Fibroblast of skin of left quadriceps (primary cell): ENCODE results near the gene TSPAN31.

Source experiments
- DNase-seq, 2 experiments: peaks; one replicate each; pipeline ENCODE4 v3.0.0-alpha.2; 2013; ENCODE audit warnings: low read depth in 2 of 2

Gene TSPAN31

DNA sequence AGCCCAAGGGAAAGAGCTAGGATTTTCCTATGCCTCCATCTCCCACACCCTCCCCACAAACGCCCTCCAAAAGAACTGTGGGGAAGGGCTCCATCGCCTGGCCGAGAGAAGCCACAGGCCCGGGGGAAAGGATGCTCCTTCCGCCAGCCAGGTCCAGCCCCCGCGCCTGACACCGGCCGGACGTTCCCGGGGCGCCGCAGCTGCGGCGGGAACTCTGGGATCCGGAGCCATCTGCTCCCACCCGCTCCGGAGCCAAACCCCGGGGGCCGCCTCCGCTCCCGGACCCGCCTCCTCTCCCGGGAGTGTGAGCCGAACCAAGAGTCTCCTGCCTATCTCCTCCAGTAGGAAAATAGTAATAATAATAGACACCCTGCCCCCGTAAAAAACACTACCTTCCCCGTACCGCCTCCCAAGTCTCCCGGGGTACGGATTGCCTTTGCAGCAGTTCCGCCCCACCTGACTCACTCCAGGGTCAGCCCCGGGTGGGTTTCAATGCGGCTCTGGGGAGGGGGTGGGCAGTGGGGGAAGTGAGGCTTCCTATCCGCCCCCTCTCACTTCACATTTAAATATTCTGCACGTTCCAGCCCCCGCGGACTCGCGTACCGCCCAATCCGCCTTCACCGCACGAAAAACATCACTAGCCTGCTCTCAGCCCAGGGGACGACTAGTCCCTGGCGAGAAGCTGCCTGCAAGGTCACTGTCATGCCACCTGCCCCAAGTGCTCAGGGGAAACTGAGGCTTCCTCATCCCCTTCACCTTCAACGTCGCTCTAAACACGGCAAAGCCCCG, 8.7 kb upstream of the TSPAN31 start:
- no peak for DNase-seq

DNA sequence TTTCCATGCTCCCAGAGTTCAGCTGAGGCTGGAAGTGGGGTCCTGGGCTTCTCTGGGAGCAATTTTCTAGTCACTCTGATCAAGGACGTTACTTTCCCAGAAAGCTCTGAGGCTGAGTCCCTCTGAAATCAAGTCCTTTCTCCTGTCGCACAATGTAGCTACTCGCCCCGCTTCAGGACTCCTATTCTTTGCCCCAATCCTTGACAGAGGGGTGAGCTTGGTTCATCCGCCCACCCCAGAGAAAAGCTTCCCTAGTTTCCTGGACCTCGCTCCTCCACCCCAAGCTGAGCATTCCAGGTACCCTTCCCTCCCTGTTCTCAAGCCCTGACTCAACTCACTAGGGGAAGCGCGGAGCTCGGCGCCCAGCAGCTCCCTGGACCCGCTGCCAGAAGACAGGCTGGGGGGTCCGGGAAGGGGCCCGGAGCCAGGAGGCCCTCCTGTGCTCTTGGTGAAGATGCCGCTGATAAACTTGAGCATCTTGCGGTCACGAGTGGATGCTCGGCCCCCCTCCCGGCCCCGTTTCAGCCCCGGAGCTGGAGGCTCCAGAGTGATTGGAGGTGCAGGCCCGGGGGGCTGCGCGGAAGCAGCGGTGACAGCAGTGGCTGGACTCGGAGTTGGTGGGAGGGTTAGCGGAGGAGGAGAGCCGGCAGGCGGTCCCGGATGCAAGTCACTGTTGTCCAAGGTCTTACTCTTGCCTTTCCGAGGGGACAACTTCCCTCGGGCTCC, 7.9 kb upstream of the TSPAN31 start:
- DNase-seq, result no peak

DNA sequence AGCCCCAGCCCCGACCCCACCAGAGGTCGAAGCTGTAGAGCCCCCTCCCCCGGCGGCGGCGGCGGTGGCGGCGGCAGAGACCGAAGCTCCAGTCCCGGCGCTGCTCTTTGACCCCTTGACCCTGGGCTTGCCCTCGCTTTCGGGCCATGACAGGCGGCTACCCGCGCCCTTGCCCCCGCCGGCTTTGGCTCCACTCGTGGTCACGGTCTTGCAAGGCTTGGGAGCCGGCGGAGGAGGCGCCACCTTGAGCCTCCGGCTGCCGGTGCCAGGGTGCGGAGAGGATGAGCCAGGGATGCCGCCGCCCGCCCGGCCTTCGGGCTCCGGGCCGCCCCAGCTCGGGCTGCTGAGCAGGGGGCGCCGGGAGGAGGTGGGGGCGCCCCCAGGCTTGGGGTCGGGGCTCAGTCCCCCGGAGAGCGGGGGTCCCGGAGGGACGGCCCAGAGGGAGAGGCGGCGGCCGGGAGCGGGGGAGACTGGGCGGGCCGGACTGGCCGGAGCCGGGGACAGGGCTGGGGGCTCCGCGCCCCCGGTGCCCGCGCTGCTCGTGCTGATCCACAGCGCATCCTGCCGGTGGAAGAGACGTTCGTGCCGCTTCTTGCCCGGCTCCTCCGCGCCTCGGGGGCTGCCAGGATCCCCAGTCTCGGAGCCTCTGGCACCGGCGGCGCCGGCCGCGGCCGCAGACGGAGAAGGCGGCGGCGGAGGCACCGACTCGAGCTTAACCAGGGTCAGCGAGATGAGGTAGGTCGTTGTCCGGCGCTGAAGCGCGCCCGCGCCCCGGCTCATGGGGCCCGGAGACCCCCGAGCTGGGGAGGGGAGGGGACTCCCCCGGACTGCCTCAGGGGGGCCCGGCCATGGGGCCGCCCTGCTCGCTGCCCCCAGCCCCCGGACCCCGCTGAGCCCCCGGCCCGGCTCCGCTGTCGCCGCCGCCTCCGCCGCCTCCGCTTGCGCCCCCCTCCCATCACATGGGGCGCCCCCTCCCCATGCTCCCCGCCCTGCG, 7.1 kb upstream of the TSPAN31 start:
- DNase-seq, result no peak

DNA sequence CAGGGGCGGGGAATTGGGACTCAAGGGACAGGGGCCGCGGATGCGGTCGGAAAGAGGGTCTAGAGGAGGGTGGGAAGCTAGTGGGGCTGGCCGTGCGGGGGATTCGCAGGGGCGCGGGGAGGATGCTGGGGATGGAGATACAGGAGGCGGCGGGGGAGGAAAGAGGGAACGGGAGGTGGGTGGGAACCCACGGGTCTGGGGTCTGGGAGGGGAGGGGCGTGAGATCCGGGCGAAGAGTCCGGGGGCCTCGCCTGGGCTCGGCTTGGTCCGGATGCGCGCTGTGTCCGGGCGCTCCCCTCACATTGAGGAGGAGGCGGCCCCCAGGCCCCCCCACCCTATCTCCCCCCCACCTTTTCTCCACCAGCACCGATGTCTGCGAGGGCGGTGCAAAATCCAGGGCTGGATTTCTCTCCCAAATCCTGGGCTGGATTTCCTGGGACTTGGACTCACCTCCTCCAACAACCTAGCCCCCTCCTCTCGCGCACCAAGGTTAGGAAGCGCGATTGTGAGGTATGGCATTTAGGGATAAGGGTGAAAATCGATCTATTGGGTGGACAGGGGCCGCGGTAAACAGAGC, 6.1 kb upstream of the TSPAN31 start, which contains the start of gene AGAP2:
Gene AGAP2 (minus strand): TSS at position 82 of the 577 bp plus-strand sequence. CDS start 496 bp downstream, outside the sequence.
- no peak for DNase-seq

DNA sequence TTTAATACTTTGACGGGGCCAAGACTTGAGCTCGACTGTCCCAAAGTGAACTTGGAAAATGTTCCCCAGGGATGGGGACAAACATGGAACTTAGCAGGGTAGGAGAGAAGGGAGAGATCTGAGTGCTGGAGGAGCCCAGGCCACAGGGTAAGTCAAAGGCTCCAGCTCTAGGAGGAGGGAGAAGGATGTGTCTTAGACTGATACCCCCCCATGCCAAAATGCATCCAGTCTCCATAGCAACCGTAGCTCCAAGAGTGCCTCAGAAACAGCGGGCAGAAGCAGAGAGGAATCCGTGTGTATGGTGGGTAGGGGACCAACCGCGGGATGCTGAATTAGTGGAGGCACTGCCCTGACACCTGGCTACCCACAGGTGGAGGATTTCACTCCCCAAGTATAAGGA, 5.5 kb upstream of the TSPAN31 start:
- DNase-seq, result no peak

DNA sequence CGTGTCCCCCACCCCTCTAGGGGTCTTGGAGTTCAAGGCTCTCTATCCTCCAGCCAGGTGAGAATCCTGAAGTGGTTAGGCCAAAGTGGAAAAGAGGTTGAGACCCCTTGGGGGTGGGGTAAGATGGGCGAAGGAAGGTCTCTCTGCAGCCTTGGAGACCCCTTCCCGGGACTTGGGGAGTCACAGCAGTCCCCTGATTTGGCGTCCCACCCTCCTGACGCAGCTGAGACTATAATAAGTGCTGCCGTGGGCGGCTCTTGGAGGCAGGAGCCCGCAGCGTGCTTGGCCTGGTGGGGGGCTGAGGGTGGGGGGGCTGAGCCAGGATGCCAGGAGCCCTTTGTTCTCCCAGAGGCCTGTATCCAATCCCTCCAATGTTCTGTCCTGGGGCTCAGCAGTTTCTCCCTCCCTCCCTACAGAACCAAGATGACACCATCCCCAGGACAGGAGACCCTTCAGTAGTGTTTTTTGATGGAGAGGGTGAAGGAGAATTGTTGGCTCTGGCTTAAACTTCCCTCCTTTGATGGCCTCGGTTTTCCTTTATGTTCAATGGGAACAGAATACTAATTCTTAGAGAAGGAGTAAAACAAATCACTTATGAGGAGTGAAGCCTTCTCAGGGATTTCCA, 4.8 kb upstream of the TSPAN31 start:
- no peak for DNase-seq

DNA sequence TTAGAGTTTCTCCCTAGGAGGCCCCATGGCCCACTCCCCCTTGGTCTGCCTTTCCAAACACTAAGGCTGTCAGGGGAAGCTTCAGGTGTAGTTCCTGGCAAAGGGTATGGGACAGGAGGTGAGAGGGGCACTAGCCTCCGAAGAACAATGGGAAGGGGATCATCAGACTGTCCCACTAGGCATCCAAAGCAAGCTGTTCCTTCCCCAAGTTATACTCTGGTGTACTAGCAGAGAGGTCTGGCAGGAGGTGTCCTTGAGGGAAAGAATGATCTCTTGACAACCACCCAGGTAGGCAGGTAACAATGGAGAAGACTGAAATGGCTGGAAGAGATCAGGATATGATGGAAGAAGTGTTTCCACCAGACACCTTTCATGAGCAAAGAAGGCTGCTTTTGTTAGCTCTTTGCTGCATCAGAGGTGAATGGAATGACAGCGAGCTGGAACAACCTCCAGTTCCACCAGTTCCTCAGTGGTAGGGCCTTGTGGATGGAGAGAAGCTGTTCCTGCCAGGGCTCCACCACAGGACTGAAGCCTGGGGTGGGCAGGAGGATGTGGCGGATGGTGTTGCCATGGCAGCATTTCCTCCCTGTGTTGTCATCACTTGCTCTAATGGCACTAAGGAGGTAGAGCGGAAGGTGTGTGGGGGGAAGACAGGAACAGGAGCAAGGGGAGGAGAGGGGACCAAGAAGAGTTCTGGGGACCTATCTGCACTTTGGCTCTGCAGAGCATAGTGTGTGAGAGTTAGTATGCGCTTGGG, 4.0 kb upstream of the TSPAN31 start:
- no peak for DNase-seq

DNA sequence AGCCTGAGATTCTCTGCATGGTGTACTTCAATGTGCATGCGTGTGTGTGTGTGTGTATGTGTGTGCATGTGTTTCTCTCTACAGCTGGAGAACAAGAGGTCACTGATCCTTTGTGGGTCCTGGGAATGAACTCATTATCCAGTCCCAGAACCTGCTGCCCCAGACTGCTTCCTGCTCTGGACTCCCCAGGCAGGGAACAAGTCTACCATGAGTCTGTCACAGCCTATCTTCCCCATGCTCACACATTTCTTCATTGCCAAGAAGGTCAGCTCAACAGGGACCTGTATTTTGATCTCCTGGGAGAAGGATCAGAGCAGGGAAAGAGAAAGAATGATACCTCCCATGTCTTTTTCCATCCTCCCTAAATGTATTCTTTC, 3.4 kb upstream of the TSPAN31 start:
- no peak for DNase-seq

DNA sequence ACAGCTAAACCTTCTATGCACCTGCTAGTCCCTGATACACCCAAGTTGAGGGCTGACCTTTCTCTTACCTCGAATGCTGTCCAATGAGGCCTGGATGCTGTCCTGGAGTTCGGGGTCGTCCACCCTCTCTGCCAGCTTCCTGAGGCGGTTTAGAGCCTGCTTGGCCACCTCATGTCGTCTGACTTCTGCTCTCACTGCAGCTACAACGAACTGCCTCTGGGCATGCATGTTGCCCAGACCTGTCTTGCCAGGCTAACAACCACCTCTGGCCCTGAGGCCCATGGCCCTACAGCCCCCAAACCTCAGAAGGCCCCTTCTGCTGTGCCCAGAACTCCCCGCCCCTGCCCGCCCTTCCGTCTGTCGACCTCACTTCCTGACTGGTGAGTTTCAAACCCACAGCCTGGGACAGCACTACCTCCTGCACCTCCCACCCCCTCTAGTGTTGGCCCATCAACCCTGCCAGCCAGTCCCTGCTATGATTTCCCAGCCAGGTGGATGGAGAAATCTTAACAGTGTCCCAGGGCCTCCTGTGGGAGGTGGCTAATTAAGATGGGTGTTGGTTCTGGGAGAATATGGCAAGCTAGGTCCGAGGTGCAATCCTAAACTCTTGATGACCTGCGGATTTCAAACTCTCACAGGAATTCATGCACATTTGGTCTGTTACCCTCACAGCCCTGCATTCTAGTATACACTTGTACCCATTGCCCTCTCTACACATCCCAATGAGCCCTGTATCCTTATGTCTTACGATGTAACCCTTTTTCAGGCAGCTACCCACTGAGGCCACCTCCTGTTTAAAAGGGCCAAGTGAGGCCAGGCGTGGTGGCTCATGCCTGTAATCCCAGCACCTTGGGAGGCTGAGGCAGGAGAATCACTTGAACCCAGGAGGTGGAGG, 2.7 kb upstream of the TSPAN31 start:
- DNase-seq, result no peak

DNA sequence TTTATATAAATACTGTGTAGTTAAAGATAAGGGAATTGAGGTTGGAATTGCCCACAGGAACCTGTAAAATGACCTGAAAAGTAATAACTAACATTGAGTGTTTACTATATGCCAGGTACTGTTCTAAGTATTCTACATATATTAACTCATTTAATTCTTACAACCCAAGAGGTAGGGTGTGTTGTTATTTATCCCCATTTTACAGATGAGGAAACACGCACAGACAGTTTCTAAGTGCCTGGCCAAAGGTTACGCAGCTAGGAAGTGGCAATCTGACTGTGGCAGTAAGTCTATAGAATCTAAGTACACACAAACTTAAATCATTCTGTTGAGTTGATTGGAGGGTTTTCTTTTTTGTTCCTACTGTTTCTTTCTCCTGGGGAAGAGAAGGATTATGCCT, 1.1 kb upstream of the TSPAN31 start:
- DNase-seq, result no peak

DNA sequence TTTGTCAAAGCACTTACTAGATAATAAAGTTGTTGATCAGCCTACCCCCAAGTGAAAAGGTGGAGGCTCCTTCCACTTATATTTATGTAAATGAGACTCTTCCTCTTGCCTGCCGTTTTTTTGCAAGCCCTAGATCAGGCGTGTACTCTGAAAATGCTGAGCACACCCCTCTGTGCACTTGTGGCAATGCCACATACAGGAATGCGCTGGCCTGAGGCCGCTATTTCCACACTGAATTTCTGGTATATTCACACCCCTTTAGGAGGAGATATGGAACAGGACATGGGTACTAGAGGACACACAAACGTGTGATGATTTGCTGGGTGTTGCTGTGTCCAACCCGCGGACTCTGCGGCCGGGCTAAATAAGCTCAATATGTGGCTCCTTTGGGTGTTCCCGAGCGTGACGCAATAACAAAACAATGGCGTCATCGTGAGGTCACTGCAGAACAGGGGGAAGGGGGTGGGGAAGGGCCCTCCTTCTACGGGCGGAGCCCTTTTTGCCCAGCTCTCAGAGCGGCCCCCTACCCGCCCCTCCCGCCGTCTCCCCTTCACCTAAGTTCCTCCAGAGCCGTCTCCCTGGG, 554 bp upstream of the TSPAN31 start:
- DNase-seq, result no peak

DNA sequence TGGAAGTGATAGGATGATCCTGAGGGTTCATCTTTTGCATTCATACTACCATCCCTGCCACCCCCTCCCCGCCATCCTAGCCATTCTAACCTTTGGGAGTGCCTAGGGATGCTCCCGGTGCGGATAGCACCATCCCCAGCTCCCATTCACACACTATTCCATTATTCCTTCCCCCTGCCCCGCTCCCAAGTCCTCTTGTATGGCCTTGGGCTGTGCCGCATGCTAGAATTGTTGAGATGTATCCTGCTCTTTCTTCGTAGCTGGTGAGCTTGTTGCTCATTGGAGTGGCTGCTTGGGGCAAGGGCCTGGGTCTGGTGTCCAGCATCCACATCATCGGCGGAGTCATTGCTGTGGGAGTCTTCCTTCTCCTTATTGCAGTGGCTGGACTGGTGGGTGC, 644 bp downstream of the TSPAN31 start:
- DNase-seq, result no peak

DNA sequence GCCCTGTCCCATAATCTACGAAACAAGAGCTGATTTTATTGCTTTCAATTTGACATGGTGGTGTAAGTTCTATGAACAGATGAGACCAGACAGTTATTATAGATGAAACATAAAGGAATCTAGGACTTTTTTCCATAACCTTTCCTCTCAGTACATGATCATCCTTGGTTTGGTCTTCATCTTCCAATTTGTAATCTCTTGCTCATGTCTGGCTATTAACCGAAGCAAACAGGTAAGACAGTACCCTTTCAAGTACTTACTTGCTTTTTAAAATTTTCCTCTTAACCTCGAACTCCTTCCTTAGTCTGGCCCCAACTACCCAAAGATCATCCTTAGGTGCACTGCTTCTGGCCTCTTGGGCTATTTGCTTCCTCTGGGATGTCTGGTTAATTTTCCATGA, 1.2 kb downstream of the TSPAN31 start:
- no peak for DNase-seq

DNA sequence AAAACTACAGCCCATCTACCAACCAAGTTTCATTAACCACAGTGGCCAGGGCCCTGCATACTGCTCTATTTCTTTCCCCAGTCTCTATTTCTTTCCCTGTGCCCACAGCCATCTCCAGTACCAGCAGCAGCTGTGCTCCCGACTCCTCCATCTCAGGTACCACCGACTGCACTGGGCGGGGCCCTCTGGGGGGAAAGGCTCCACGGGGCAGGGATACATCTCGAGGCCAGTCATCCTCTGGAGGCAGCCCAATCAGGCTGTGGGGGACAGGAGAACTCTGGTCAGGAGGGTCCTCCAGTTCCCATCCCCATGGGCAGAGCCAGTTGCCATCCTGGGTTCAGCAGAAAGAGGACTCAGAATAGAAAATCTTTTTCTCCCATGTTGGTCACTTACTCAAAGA, 4.2 kb downstream of the TSPAN31 start:
- no peak for DNase-seq

DNA sequence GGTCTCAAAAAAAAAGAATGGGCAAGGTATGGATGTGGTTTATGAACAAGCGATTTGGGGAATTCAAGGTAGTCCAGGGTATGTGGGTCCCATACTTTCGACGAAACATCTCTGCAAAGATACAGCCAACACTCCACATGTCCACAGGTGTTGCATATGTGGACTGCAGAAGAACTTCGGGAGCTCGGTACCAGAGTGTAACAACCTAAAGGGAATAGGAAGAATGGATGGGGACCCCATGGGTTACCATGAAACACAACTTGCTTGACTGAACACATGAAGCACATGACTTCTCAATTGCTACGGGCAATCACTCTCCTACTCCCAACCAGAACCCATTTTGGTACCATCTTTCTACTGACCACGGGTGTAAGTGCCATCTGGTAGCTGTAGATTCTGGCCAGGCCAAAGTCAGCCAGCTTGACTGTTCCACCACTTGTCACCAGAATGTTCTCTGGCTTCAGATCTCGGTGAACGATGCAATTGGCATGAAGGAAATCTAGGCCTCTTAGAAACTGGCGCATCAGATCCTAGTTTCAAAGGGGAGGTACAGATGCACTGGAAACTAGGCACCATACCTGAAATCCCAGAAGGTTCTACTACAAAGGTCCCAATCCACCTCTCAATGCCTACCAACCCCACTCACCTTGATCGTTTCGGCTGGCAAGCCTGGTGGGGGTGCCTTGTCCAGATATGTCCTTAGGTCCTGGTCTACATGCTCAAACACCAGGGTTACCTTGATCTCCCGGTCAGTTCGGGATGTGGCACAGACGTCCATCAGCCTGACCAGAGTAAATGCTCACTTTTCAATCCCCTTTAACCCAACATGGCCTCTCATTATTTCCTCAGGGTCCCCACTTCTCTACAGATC, 6.0 kb downstream of the TSPAN31 start:
- no peak for DNase-seq

DNA sequence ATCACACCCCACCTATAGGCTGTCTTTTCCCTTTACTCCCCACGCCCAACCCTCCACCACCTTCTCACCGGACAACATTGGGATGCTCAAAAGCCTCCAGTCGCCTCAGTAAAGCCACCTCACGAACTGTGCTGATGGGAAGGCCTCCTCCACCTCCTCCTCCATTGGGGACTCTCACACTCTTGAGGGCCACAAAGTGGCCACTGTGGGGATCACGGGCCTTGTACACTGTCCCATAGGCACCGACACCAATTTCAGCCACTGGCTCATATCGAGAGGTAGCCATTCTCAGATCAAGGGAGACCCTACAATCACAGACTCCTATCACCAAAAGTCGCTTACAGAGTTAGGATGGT, 6.6 kb downstream of the TSPAN31 start:
- no peak for DNase-seq

DNA sequence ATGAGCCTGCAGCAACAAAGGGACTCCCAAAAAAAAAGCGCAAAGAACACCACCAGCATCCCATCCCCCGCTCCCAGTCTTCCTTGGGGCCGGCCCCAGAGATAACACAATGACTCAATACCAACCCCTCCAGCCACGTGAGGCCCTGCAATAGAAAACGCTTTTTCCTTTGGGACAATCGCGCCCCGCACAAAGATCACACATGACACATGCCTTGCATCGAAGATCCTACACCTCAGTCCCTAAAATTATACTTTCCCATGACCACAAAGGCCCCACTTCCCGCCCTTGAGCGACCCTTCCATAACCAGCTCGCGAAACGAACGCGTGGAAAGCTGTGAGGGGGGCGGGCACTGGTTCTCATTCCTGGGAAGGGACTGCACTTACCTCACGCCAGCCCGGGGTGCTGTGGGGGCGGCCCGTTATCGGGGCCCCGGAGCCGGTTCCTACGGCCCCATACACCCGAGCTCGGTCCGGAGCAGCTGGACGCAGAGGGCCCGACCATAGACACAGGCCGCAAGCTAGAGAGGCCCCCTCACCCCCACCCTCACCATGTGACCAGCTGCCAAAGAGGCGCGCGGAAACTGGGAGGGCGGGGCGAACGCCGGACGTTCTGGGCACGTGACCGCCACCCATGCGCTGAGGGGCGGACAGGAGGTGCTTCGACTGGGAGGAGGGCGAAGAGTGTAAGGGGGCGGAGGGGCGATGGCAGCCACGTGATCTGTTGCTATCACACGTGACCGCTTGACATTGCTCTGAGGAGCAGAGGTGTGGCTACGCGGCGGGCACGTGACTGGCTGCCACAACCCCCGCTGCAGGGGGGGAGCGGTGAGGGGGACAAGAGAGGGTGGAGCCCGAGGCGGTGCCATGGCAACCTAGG, 7.2 kb downstream of the TSPAN31 start, which contains the start of gene CDK4:
Gene CDK4 (minus strand): TSS at position 523 of the 880 bp plus-strand sequence. CDS start 593 bp downstream, outside the sequence.
- peak; percentile 99 for DNase-seq
